BLaER1 (cell line): ENCODE results near the gene NOL4L.

Source experiments
- H3K27ac ChIP-seq: shearing (Covaris generic); formaldehyde crosslinking; 2 replicates; pipeline ENCODE4 v1.8.1; 2022
- H3K27me3 ChIP-seq: shearing (Covaris generic); formaldehyde crosslinking; 2 replicates; pipeline ENCODE4 v1.8.1; 2022
- H3K36me3 ChIP-seq: shearing (Covaris generic); formaldehyde crosslinking; 2 replicates; pipeline ENCODE4 v1.8.1; 2022
- H3K4me1 ChIP-seq: shearing (Covaris generic); formaldehyde crosslinking; 2 replicates; pipeline ENCODE4 v1.8.1; 2022
- H3K4me2 ChIP-seq: shearing (Covaris generic); formaldehyde crosslinking; 2 replicates; pipeline ENCODE4 v1.8.1; 2022
- H3K4me3 ChIP-seq: shearing (Covaris generic); formaldehyde crosslinking; 2 replicates; pipeline ENCODE4 v1.8.1; 2022
- H3K9ac ChIP-seq: shearing (Covaris generic); formaldehyde crosslinking; 2 replicates; pipeline ENCODE4 v1.8.1; 2022
- H3K9me3 ChIP-seq: shearing (Covaris generic); formaldehyde crosslinking; 2 replicates; pipeline ENCODE4 v1.8.1; 2022
- H4K20me1 ChIP-seq: shearing (Covaris generic); formaldehyde crosslinking; 2 replicates; pipeline ENCODE4 v1.8.1; 2022
- Cebpa-rat ChIP-seq: shearing (Covaris generic); IDR thresholded peaks from 2 replicates; pipeline ENCODE4 v1.8.1; 2022

NOL4L gene

DNA sequence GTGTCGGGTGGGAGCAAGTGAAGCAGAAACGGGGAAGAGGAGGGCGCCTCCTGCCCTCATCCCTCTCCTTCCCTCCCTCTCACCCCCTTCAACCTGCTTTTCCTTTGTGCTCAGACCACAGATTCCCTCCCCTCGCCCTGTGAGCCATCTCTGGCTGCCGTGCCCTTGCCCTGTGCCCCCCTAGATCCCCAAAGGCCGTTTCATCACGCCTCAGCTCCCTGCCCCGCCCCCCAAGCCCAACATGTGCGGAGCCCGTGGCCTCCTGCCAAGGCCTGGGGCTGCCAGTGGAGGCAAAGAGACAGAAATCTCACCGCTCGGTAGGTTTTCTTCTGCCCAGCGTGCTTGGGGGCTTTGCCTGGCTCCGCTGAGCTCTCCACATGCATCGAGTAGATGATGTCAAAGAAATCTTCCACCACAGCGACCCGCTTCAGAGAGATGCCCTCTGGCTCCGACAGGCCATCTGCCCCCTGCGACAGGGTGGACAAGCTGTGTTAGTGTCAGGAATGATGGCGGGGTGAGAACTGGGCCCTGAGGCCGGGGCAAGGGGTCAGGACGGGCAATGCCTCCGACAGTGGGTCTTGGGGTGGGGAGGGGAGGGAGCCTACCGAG is 57.6 kb downstream of the NOL4L start:
- peaks cover 12% of the 10 kb centered on the region for H3K36me3 ChIP-seq
- peak overlapping the region; percentile 51; the same call in 1 of the 2 replicates for H3K4me3 ChIP-seq
- no peaks in the 10 kb centered on the region for H3K9me3 ChIP-seq
- H3K27ac ChIP-seq = peak overlapping the region; percentile 87
- no peak for TF ChIP-seq Cebpa-rat
- peaks cover 45% of the 10 kb centered on the region for H4K20me1 ChIP-seq
- H3K4me2 ChIP-seq = peak overlapping the region; percentile 96
- H3K9ac ChIP-seq = peak overlapping the region; percentile 77
- no peaks in the 10 kb centered on the region for H3K27me3 ChIP-seq
- peaks cover 98% of the 10 kb centered on the region for H3K4me1 ChIP-seq

GRCh38 chr20:32527052-32527446 is 58.1 kb downstream of the NOL4L start:
- no peak for TF ChIP-seq Cebpa-rat
- peak overlapping the region; percentile 87 for H3K27ac ChIP-seq
- H3K4me2 ChIP-seq = peak overlapping the region; percentile 96
- no peaks in the 10 kb centered on the region for H3K27me3 ChIP-seq
- peak overlapping the region; percentile 77 for H3K9ac ChIP-seq
- peaks cover 50% of the 10 kb centered on the region for H4K20me1 ChIP-seq
- 0 out of 2 replicates have a peak overlapping the region, but pooled peaks have one; percentile 51 for H3K4me3 ChIP-seq
- no peaks in the 10 kb centered on the region for H3K9me3 ChIP-seq
- peaks cover 12% of the 10 kb centered on the region for H3K36me3 ChIP-seq
- peaks cover 98% of the 10 kb centered on the region for H3K4me1 ChIP-seq

DNA sequence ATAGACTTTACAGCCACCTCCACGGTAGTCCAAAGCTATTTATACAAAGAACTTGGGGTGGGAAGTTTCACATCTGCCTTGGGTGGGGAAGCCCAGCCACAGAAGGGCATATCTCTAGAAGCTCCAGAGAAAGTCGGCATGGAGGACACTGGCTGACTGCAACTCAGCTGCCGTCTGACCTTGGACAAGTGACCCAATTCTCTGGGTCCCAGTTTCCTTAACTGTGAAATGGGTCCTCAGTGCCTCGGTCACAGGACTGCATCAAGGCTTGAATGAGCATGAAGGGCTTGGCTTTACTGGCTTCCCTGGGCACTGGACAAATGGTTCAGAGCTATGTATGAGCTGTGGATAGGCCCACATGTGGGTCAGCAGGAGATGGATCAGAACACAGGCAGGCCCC is 58.6 kb downstream of the NOL4L start:
- Histone ChIP-seq H3K4me2 (peak overlapping the region; percentile 96), H3K4me3 (no peak overlapping the region), H3K9me3 (no peaks in the 10 kb centered on the region), H3K36me3 (peaks cover 12% of the 10 kb centered on the region), H3K27me3 (no peaks in the 10 kb centered on the region), H4K20me1 (peaks cover 55% of the 10 kb centered on the region), H3K27ac (peak overlapping the region; percentile 87), H3K9ac (peak overlapping the region; percentile 77; the same call in 1 of the 2 replicates), H3K4me1 (peaks cover 98% of the 10 kb centered on the region)
- TF ChIP-seq Cebpa-rat = no peak

GRCh38 chr20:32526125-32526524 is 59.0 kb downstream of the NOL4L start:
- TF ChIP-seq Cebpa-rat = no peak
- Histone ChIP-seq H3K27me3 (no peaks in the 10 kb centered on the region), H3K9me3 (no peaks in the 10 kb centered on the region), H3K9ac (0 out of 2 replicates have a peak overlapping the region, but pooled peaks have one; percentile 77), H4K20me1 (peaks cover 58% of the 10 kb centered on the region), H3K36me3 (peaks cover 12% of the 10 kb centered on the region), H3K4me3 (no peak overlapping the region), H3K4me1 (peaks cover 99% of the 10 kb centered on the region), H3K4me2 (peak overlapping the region; percentile 96), H3K27ac (0 out of 2 replicates have a peak overlapping the region, but pooled peaks have one; percentile 66)

DNA sequence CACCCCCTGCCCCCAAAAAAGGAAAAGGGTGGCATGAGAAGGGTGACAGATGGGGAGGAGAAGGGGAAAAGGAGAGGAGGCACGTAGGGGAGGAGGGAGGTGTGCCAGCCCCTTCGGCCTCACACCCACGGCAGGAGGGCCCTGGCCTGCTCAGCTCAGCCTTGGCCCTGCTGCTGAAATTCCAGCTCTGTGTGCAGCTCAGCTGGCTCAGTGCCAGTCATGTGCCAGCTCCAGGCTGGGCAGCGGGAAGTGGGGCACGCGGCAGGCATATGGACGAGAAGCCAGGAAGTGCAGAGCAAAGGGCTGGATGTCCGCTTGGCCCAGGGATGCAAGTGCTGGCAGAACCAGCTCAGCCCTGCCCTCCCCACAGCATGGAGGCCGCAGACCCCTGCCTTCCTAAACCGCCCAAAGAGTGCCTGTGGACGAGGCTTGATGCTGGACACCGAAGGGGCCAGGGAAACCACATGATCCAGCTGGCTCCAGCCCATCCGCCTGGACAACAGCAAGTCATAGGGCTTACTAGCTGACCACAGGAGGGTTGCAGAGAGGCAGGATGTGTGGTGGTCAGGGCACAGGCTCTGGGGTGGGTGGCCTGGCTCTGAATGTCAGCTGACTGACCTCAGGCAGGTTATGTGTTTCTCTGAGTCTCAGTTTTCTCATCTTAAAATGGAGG is 60.2 kb downstream of the NOL4L start:
- Histone ChIP-seq H3K27ac (peak overlapping the region; percentile 66), H3K4me2 (peak overlapping the region; percentile 96), H3K4me1 (peaks cover 100% of the 10 kb centered on the region), H3K27me3 (no peaks in the 10 kb centered on the region), H3K4me3 (no peak overlapping the region), H3K9me3 (no peaks in the 10 kb centered on the region), H3K9ac (peak overlapping the region; percentile 56; the same call in 1 of the 2 replicates), H4K20me1 (peaks cover 58% of the 10 kb centered on the region), H3K36me3 (peaks cover 20% of the 10 kb centered on the region)
- no peak for TF ChIP-seq Cebpa-rat

GRCh38 chr20:32523613-32524213 is 61.4 kb downstream of the NOL4L start:
- Histone ChIP-seq H4K20me1 (peaks cover 48% of the 10 kb centered on the region), H3K27ac (peak overlapping the region; percentile 66), H3K9me3 (no peaks in the 10 kb centered on the region), H3K4me3 (0 out of 2 replicates have a peak overlapping the region, but pooled peaks have one; percentile 0), H3K36me3 (peaks cover 31% of the 10 kb centered on the region), H3K27me3 (no peaks in the 10 kb centered on the region), H3K4me2 (peak overlapping the region; percentile 96), H3K9ac (peak overlapping the region; percentile 56), H3K4me1 (peaks cover 100% of the 10 kb centered on the region)
- TF ChIP-seq Cebpa-rat = no peak

DNA sequence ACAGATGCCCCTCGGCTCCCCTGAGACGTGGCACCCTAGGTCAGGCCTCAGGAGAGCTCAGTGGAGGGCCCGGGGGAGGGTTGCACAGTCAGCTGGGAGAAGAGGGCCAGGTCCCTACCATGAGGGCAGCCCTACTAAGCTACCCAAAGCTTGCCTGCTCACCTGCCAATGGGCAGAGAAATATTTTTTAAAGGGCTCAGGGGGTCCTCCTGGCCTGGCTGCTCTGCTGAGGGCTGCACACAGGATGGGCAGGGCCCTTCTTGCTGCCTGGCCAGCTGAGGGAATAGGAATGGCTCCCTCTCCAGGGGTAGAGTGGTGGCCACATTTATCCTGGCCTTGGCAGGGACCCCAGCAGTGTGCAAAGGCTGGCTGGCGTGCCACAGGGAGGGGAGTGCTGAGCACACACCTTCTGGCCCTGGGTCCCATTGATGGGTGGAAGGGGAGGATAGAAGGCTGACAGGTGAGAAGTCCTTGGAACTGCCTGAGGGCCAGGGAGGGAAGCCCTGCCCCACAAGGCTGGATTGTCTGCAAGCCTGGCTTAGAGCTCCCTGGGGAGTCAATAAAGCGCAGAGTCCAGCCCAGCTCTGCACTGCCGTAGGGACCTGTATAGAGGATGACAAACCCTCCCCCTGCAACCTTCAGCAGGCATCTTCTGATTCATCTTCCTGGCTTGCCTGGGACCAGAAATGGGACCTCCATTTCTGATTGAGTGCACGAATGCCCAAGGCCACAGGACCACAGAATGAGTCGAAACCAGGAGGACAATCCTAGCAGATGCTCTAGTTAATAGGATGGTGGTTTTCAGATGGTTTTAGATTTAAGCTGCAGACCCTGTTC is 62.1 kb downstream of the NOL4L start:
- H4K20me1 ChIP-seq = peaks cover 48% of the 10 kb centered on the region
- peak overlapping the region; percentile 96 for H3K4me2 ChIP-seq
- no peak for TF ChIP-seq Cebpa-rat
- H3K4me1 ChIP-seq = peaks cover 100% of the 10 kb centered on the region
- no peaks in the 10 kb centered on the region for H3K9me3 ChIP-seq
- H3K27ac ChIP-seq = peak overlapping the region; percentile 66
- H3K4me3 ChIP-seq = no peak overlapping the region
- H3K36me3 ChIP-seq = peaks cover 39% of the 10 kb centered on the region
- peak overlapping the region; percentile 56; the same call in 1 of the 2 replicates for H3K9ac ChIP-seq
- no peaks in the 10 kb centered on the region for H3K27me3 ChIP-seq

DNA sequence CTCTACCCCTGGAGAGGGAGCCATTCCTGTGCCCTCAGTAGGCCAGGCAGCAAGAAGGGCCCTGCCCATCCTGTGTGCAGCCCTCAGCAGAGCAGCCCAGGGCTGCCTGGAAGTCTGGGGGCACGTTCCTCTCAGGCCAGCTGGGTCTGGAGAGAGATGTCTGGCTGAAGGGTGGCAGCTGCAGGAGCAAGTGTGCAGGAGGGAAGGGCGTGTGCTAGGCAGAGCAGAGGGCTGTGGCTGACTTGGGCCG is 62.7 kb downstream of the NOL4L start:
- Histone ChIP-seq H3K4me2 (peak overlapping the region; percentile 96), H3K4me3 (no peak overlapping the region), H3K9me3 (no peaks in the 10 kb centered on the region), H3K27me3 (no peaks in the 10 kb centered on the region), H4K20me1 (peaks cover 48% of the 10 kb centered on the region), H3K27ac (peak overlapping the region; percentile 66; the same call in 1 of the 2 replicates), H3K36me3 (peaks cover 44% of the 10 kb centered on the region), H3K4me1 (peaks cover 100% of the 10 kb centered on the region), H3K9ac (peak overlapping the region; percentile 4; the same call in 1 of the 2 replicates)
- no peak for TF ChIP-seq Cebpa-rat

DNA sequence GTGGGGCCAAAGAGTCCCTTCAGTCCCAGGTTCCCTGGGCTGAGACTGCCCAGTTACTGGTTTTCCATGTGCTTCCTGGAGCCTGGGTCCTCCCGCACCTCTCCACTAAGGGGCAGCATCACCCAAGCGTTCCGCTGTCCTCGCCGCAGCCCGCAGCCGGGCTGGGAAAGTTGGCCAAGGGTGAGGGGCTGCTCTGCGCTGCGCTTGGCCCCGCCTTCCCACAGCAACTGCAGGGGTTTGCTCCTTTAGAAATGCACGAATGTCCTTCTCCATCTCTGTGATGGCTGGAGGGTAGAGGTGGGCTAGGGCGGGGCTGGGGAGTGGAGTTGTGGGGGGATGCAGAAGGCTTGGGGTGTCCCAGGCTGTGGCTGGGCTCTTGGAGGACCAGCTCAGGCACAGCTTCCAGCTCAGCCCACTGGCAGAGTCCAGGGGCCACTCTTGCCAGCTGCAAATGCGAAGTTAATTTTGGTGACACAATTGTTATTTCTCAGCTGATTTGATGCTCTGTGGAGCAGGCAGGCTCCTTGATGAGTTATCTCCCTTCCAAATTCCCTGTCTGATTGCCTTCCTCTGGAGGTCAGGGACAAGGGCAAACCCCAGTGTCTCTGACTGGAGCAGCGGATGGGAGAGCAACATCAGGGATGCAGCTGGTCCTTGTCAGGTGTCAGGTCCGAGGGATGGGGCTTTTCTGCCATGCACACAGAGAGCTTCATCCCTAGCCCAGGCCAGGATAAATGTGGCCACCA is 63.2 kb downstream of the NOL4L start:
- 0 out of 2 replicates have a peak overlapping the region, but pooled peaks have one; percentile 4 for H3K9ac ChIP-seq
- no peak for TF ChIP-seq Cebpa-rat
- H3K27ac ChIP-seq = peak overlapping the region; percentile 66; the same call in 1 of the 2 replicates
- peaks cover 45% of the 10 kb centered on the region for H4K20me1 ChIP-seq
- H3K4me2 ChIP-seq = peak overlapping the region; percentile 96
- H3K36me3 ChIP-seq = peaks cover 49% of the 10 kb centered on the region
- no peaks in the 10 kb centered on the region for H3K9me3 ChIP-seq
- no peak overlapping the region for H3K4me3 ChIP-seq
- no peaks in the 10 kb centered on the region for H3K27me3 ChIP-seq
- H3K4me1 ChIP-seq = peaks cover 100% of the 10 kb centered on the region
